ENCODE data around the gene BST1.
"Not testable (repeated sequence)": the region's sequence is repeated elsewhere in the genome, so short reads cannot be mapped to it uniquely, and the experiment has no call there.

BST1 gene

DNA sequence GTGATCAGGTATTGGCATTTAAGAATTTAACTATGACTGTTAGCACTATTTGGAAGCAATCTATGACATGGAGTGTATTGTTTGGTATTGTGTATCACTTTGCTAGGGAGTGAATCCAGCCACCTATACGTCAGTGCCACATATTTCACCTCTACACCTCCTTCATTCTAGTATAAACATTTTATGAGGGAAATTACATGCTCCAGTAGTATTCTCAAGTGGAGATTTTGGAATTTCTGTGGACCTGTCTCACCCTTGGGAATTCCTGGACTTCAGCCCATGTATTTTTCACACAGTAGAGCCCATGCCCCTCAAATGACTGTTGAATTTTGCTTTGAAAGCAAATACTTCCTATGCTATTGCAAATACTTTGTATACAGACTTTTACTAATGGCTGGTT lies 11.3 kb downstream of the BST1 start:
- DNase-seq, result no peak

DNA sequence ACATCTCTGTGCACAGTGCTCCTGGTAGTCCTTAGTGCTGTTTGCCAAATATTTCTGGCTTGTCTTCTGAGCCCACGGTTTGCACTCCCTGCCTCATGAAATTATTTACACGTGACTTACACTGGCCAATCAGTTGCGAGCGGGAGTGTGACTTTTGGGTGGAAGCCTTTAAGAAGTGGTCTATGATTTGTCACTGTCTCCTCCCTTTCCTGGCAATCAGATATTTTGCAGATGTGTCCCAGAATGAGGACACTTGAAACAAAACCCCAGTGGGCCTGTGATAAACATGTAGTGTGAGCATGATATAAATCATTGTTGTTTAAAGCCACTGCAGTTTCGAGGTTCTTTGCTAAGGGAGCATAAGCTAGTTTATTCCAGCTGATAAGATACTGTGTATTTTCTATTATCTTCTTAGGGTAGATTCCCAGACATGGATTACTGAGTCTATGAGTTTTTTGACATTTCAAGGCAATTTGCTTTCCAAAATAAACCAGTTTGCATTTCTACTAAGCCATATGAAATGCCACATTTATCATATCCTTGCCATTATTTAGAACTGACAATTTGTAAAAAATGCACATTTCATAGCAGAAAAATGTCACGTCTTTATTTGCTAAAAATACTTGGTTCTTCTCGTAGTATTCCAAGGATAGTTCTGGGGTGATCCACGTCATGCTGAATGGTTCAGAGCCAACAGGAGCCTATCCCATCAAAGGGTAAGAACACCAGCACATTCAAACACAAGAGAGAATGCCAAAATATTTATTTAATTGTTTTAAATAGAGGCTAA lies 12.0 kb downstream of the BST1 start:
- no peak for DNase-seq

DNA sequence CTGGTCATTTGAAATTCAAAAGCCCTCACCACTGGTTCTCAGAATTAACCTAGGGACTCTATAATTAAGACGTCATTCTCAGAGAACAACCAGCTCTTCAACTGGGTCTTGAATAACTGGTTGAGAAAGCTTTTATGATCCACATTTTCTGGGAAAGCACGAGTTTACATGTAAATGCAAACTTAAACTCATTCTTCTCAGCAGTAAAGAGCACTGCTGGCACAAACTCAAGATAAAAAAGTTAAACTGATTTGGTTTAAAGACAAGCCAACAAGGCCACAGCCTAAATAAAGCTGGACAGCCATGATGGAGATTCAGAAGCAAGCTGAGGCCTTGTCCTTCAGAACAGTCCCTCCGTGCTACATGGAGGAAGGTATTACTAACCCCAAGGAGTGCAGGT lies 13.2 kb downstream of the BST1 start:
- no peak for DNase-seq

DNA sequence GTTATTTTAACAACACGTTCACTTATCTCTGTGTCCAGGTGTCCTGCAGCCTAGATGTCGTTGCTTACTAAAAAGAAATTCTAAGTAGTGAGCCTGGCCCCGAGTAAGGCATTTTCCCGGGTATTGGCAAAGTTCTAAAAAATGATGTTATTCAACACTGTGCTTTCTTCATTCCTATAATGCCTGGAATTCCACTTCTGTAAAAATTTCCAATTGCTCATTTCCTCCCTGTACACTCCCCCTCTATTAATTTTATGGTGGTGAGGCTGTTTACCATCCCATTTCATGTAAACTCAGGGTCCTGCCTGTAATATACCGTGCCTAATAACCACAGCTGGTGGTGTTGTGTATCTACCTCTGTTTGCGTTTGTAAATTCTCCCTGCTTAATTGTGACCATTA lies 14.2 kb downstream of the BST1 start:
- no peak for DNase-seq

DNA sequence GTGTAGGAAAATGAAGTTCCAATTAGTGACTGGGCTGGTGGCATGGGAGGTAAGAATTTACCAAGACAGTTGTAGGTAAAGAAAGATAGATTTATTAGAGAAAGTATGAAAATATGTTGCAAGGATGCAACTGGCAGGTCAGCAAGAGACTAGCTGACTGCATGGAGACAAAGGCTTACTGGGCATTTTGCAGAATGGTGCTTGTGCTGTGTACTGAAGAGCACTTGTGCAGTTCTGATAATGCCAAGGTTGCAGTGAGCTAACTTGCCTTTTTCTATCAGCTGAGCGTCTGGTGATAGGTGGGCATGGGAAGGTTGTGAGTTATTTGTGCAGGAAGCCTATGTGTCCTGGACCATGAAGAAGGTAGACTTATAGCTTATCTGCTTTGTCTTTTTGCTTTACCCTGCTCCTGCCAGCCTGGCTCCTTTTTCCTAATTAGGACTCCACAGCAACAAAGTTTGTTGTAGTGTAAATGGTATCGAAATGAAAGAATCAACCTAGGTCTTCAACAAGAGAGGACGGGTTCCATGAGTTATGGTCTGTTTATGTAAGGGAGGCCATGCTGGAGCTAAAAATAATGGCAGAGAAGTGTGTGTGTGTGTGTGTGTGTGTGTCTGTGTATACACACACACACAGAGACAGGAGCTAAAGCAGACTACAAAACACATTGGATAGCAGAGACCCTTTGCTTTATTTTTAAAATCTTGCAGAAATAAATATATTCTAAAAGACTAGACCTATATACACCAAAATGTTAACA lies 15.0 kb downstream of the BST1 start:
- DNase-seq, result no peak

DNA sequence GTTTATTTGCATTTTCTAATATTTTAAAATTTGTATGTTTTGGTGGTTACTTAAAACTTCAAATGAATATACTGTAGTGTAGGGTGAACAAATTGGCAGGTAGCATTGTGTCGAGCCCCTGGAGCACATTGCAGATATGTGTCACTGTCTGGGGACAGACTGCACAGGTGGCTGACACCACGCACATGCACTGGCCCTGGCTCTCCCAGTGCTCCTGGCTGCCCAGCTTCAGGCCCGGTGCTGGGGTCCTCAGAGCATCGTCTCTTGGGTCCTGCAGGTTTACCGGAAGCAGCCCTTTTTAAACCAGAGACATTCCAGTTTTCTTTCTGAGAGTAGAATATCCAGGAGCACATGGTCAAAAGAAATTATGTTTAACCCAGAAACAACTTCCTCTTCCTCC lies 15.6 kb downstream of the BST1 start:
- DNase-seq, result no peak

DNA sequence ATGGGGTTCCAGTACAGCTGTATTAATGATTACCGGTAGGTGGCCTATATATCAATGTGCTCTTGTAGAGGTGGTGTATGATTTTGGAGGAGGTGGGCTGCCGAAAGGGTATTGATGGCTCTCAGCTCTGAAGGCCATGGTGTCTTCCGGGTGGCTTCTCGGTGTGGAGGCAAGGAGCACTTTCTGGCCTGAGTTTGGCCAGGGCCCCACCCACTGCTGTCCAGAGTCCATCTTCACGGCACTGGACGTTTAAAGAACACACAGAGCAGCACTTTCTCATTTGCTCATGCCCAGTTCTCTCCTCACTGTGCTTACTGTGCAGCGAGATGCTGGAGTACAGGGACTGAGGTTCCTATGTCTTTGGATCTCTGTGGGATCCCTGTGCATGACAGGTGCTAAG lies 16.1 kb downstream of the BST1 start:
- DNase-seq, result no peak

DNA sequence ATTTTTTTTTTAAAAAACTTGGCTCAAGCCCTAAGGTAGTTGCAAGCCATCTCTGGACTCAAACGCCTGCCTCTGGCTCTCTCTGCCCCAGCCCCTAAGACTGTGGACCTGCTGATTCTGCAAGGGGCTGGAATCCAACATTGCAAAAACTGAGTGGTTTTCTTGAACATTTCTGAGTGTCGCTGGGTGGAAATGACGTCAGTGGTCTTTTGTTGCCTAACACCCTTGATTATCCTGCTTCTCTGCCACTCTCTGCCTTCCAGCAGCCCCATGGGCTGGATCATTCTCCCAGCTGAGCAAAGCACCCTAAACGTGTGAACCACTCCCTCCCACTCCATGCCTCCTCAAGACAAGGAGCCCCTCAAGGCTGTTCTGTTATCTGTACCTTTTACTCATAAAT lies 16.6 kb downstream of the BST1 start:
- no peak for DNase-seq

DNA sequence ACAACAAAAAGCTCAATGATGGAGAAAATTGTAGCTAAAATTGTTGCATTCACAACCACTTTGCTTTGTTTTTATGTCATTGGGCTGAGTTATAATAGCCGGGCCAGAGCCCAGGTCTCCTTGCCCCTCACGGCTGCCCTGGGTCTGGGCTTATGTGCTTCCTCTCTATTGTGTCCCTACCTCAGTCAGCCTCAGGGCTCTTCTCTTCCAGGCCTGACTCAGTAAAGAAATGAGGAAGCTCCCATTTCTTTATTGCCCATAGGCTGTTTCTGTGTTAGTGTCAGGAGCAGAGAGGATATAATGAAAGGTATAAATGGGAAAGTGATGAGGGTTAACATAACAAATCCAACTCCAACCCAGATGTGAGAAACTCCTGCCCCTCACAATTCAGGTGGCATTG lies 18.0 kb downstream of the BST1 start:
- no peak for DNase-seq

DNA sequence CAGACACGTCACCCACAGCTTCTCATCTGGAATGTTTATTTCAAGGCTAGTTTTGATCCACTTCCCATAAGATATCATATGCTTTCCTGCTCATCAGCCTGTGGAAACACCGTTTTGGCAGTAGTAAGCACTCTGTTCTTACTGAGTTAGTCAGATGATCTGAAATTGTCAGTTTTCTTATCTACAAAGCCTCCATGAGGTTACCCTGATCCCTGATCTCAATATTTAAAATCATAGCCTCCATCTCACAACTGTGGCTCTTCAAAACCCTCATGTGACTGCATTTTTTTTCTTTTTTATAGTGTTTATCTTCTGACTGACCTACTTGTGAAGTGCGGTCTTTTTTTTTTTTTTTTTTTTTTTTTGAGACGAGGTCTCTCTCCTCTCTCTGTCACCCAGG lies 22.7 kb downstream of the BST1 start:
- DNase-seq, result no peak

DNA sequence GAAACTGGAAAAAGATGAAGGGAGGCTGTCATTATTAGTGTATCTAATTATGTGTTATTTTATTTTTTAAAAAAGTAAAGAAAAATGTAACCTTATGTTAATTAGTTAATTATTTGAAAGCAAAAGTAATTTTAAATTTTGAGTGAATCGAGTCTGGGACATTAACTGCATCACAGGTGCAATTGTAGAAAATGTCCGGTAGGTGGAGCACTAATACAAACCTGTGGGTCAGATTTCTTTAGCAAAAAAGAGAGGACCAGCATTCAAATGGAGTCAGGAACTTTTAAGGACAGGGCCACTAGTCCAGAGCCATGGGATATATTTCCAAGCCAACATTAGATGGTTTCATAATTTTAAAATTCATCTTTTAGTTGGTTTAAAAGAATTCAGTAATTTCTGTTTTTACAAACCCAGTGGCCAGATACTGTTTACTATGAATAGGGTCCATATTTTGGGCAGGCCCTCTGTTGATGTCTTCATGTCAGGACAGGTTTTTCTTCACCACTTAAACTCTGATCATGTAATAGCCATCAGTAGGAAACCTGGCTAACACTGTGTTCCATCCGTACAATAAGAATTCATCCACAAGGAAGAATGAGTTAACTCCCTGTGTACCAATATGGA lies 27.2 kb downstream of the BST1 start:
- DNase-seq, result no peak

DNA sequence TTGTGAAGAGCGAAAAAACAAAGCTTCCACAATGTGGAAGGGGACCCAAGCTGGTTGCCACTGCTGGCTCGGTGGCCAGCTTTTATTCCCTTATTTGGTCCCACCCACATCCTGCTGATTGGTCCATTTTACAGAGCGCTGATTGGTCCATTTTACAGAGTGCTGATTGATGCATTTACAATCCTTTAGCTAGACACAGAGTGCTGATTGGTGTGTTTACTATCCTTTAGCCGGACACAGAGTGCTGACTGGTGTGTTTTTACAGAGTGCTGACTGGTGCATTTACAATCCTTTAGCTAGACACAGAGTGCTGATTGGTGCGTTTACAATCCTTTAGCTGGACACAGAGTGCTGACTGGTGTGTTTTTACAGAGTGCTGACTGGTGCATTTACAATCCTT lies 30.2 kb downstream of the BST1 start:
- DNase-seq, result not testable (repeated sequence)

DNA sequence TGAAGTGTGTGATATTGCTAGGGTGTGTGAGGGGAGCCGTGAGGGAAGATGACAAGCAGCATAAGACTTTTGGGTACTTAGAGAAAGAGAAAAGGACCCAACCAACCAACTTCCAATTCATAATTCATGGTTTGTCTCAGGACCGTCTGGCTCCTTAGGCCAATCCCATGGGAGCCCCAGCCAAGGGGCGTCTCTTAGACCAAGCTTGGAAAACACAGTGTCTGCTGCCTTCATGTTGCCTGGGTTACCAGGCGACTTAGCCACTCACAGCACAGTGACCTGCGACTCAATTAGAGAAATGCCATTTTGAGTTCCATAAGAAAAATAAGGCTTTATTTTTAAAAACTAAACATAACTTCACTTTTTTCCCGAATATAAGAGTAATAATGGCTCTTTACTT lies 32.7 kb downstream of the BST1 start:
- DNase-seq, result no peak

DNA sequence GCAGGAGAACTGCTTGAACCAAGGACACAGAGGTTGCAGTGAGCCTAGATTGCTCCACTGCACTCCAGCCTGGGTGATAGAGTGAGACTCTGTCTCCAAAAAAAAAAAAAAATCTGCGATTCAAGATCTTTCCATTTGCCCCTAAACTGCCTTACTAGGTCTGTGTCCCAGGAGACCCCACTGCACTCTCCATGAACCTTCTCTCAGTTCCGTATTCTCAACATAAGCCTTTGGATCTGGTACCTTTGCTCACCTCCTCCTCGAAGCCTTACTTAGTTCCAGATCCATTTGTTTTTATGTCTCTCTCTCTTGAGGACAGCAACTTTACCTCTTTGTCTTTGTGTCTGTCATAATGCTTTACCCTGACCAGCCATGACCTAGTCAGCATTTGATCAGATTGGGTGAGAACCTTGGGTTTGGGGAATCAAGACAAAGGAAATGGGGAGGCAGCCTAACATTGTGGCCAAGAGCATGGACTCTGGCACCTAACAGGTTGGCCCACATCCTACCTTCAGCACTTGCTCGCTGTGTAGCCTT lies 33.7 kb downstream of the BST1 start:
- no peak for DNase-seq

DNA sequence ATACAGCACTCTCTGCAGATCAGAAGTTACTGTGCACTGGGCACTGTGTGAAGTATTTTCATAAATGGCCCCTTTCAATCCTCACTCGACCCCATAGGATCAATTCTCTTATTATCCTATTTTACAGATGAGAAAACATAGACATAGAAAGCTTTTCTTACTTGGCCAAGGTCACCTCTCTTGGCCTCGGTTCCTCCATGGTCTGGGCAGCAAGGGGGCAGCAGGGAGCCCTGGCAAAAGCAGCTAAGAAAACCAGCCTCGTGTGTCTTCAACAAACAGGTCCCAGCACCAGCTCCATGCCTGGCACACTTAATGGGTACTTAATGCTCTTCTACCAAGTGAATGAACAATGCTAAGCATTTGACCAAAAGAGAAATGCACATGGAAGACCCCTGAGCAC lies 34.4 kb downstream of the BST1 start:
- no peak for DNase-seq

DNA sequence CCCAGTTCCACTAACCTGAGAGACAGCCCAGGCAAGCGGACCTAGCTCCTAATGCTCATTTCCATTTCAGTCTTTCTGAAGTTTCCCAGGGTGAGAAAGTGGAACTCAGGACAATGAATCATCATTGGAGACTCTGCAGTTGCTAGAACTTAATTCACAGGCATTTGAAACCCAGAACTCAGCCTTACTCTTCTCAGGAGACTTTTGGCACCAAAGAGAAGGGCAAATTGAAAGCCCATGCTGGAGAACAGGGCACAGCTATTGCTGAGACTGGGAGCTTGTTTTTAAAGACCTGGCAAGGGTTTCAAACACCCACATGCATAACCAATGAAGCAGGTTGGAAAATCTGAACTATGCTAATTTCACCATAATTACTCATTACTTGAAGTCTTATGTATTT lies 36.0 kb downstream of the BST1 start:
- DNase-seq, result peak; percentile 63

DNA sequence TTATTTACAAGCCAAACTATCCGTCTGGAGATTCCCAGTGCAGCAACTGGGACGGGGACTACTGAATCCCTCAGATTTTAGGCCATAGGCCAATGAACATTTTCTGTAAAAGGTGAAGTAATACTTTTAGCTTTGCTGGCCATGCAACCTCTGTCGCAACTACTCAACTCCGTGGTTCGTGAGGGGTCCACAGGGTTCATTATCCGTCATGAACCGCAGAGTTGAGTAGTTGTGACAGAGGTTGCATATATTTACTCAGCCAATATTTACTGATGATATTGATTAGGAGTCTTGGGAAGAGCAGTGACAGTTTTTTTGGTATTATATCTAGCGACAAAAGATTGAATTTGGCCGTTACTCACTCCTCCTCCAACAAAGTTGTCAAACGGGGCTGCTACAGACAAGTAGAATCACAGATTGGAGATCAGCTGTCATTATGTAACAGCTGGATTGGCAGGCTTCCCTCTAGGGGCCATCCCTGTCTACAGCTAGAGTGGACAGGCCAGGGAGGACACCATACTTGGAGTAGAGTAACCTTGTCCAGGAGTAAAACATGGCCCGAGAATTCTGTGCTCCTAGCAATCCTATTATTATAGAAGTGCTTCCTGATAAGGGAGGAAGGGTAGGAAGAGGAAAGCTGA lies 38.0 kb downstream of the BST1 start:
- no peak for DNase-seq

DNA sequence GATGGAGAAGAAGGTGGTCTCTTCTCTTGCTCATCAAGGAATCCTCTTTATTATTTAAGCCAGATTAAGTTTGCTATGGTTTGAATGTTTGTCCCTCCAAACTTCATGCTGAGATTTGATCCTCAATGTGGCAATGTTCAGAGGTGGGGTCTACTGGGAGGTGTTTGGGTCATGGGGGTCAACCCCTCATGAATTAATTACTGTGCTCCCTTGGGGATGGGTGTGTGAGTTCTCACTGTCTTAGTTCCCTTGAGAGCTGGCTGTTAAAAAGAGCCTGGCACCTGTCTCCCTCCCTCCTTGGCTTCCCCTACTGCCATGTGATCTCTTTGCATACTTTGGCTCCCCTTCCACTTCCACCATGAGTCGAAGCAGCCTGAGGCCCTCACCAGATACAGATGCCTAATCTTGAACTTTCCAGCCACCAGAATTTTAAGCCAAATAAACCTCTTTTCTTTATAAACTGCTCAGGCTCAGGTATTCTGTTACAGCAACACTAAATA lies 39.3 kb downstream of the BST1 start:
- DNase-seq, result no peak

DNA sequence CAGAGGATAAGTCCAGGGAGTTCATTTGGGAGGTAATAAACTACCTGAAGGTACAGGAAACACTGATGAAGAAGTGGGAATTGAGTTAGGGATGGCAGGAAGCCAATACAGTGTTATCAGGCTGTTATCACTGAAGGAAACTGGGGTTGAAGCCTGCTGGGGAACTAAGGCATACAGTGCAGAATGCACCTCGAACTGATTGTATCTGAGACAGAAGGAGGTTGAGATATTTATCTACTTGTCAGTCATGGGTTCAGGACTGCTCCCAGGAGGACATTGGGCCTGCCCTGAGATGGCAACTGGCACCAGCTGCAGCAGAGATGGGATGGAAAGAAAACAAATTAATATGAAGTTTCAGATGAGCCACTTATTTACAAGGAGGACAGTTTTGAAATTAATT lies 39.8 kb downstream of the BST1 start:
- DNase-seq, result no peak

DNA sequence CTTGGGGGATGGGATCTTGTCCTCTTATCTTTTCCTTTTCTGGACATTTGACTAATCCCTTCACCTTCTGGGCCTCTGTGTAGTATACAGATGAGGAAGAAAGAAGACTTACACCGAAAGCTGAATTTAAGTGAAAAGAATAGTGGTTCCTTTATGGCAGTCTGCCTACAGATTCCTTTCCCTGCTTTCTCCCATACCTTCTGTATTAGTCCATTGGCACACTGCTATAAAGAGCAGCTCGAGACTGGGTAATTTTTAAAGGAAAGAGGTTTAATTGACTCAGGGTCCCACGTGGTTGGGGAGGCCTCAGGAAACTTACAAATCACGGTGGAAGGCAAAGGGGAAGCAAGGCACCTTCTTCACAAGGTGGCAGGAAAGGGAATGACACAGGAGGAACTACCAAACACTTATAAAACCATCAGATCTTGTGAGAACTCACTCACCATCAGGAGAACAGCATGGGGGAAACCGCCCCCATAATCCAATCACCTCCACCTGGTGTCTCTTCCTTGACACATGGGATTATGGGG lies 41.2 kb downstream of the BST1 start:
- no peak for DNase-seq

DNA sequence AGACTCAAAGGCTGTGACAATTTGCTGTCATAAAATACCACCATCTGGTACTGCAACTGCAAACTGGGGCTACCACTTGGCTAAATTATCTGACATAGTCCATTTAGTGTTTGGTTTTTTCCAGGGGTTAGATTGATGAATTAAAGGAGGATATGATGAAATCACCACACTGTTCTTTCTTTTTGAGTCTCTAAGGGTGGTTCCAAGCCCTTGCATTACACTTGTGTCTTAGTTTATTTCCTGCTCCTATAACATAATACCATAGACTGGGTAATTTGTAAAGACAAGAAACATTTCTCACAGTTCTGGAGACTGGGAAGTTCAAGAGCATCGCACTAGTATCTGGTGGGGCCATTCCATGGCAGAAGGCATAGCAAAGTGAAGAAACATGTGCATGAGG lies 43.2 kb downstream of the BST1 start:
- DNase-seq, result no peak

DNA sequence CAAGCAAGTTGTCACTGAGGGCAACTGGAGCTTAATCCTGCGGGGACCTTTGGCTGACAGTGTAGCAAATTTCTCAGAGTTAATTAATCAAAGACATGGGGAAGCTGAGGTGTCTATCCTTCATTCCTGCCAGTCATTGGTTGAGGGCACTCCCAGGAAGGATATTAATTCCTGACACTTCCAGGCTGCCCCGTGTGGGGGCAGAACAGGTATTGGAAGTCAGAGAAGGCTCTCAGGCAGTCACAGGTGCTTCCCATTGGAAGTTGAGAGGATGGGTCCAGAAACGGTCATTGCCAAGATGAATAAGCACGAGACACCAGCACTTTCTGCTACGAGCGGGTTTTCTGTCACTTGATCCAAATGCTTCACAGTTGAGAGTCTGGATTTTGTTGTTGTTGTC lies 46.1 kb downstream of the BST1 start:
- no peak for DNase-seq

DNA sequence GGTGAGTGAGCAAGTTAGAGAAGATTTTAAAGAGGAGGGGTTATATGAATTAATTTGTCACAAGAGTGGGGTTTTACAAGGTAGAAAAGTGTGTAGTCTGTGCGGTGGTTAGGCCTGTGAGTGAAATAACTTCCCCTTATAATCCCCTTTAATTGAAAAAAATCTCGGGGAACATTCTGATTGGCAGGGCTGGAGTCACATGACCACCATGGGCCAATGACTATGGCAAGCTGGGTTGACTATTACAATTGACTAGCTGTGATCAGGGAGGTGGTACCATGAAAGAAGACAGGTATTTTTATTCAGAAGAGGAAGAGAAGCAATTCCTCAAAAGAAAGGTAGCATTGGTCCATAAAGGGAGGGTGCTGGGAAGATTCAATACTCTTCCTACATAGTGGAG lies 48.3 kb downstream of the BST1 start:
- DNase-seq, result no peak
